GM19193 (cell line): ENCODE measurements around the gene HARBI1.

Source experiments
- POLR2A ChIP-seq: IDR thresholded peaks from 4 replicates; pipeline ENCODE4 v1.6.1; 2011; ENCODE audit not compliant: insufficient read depth, insufficient read length; ENCODE audit errors: extremely low read depth

HARBI1 gene

DNA sequence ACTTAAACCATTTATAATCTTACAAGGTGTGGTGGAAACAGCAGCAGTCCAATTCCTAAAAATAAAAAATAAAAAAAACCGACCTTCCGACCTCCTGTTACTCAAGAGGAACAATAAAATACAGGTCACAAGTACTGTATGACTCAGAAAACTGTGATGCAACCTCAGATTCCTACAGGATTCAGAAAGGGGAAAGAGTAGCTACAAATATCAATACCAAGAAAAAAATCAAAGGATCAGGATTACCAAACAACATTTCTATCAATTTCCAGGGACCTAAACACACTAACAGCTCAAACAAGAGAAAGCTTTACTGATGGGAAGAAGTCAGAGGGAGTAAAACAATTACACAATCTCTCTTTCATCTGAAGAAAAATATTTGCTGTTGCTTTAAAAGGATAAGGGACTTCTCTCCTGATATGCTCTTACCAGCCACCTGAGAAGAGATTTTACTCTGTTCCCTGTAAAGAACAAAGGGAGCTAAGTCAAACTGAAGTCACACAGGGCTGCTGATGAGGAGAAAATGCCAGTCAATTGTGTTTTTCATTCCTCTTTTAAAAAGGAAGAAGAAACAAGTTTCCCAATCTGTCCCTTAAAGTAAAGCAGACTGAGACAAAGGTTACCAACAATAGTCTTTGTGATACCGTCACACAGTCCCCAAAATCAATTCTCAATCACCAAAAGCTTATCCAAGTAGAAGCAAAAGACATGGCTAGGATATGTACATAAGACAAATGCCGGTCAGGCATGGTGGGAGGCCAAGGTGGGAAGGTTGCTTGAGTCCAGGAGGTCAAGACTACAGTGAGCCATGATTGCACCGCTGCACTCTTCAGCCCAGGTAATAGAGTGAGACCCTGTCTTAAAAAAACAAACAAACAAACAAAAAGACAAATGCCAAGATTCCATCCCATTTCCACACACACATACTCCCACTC, 62.5 kb downstream of the HARBI1 start:
- no peak for TF ChIP-seq POLR2A

DNA sequence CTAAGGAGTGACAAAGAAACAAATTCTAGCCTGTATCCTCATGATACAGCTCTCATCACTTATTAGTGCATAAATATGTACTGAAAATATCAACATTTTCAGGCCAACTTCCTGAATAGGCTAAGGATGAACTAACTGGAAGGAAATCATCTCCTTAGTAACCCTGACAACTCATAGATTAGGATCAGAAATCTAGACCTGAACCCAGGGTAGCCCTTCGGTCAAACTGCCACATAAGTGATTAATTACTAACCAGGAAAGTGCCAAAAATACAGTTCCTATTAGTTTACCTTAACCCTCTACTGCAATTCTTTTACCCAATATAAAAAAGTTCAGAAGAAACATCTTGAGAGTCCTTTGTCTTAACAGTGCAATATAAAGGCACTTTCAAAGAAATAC, 63.2 kb downstream of the HARBI1 start:
- no peak for TF ChIP-seq POLR2A
